Effector CD4-positive, alpha-beta T cell (primary cell): ENCODE results near the gene SCARB2.

Experiments
- DNase-seq: peaks from one replicate; pipeline ENCODE4 v3.0.0-alpha.2; 2020

SCARB2 gene

DNA sequence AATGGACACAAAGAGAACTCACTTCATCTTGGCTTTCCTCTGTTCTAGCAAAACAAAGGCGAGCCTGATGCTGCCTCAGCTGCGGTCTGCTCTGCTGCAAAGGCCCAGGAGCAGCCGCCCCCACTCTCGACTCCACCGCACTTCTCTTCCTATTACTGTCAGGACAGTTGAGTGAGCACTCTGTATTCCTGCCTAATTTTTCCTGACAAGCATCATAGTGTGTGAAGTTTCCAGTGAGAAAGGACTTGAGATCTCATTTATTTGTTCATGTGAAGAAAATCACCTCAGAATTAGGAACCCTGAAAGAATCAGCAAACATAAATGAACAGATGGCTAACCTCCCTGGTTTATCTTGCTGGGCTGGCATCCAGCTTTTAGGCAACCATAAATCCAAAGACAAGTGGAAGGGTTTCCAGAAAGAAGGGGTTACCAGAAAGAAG is 15.6 kb downstream of the SCARB2 start:
- DNase-seq, result no peak

DNA sequence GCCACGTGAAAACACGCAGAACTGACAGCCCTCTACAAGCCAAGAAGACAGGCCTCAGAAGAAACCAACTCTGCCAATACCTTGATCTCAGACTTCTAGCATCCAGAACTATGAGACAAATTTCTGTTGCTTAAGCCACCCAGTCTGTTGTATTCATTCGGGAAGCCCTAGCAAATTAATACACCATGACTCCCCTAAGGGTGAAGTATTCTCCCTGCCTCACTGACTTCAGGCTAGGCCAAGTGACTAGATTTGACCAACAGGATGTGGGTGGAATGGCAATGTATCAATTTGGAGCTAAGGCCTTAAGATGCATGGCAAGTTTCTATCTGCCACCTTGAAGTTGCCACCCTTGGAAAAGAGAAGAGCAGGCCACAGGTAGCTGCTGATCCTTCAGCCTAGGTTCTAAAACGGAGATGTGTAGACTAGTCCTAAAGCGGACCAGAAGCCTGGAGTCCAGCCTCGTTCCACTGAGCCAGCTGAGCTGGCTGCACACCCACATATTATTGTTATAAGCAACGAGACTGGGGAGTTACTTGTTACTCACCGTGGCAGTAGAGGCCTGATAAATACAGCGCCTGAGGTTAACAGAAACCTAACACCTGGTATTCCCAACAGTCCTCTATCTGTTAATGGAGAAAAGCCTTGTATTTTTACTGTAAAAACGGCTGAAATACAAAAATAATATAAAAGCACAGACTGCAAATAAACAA is 16.4 kb downstream of the SCARB2 start:
- no peak for DNase-seq

DNA sequence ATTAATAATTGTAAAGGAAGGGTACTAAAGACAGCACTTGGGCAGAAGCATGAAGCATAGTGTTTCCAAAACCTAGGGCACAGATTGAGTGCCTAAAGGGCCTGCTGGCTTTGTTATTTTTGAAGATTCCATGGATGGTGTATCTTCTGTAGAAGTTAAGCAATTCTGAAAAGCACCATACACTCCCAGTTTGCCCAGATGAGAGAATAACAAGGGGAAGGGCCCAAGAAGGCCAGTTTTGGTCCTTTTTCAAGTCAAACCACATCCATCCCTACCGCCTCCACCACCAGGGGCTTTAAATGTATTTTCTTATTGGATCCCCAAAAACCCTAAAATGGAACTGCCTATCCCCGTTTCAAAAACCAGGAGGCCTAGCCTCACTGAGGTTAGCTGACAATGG is 17.2 kb downstream of the SCARB2 start:
- DNase-seq, result no peak

DNA sequence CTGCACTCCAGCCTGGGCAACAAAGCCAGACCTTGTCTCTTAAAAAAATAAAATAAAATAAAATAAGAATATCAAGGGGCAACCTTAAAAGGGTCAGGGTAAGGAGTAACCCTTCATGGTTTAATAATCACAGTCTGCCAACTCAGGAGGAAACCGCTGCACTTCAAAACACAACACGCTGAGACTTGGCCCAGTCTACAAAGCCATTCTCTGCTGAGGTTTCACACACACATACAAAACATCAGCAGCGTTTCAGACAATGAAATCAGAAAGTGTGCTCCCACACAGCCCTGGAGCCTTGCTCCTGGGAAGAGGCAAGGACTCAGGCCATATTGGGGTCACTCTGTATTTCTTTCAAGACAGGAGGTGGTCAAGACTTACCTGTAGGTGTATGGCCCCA is 18.3 kb downstream of the SCARB2 start:
- no peak for DNase-seq

DNA sequence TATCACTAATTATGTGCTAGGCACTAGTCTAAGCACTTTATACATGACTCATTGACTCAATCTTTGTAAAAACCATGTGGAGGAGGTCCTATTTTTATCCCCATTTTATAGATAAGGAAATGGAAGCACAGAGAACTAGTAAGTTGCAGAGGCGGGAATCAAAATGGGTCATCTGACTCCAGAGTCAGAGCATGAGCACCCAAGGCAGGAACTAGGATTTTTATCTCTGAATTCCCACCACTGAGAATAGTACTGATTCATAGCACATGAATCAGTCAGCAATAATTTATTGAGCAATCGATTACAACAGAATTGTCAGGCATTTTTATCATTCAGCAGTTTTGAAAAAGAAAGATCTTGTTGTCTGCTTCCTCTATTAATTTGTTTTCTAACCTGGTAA is 19.3 kb downstream of the SCARB2 start:
- no peak for DNase-seq

DNA sequence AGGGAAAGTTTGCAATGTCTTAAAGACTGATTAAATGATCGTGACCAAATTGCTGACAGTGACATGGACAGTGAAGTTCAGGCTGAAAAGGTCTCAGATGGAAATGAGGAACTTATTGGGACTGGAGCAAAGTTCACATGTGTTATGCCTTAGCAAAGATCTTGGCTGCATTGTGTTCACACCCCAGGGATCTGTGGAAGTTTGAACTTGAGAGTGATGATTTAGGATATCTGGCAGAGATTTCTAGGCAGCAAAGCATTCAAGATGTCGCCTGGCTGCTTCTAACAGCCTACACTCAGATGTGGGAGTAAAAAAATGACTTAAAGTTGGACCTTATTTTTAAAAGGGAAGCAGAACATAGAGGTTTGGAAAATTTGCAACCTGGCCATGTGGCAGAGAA is 21.4 kb downstream of the SCARB2 start:
- DNase-seq, result no peak

DNA sequence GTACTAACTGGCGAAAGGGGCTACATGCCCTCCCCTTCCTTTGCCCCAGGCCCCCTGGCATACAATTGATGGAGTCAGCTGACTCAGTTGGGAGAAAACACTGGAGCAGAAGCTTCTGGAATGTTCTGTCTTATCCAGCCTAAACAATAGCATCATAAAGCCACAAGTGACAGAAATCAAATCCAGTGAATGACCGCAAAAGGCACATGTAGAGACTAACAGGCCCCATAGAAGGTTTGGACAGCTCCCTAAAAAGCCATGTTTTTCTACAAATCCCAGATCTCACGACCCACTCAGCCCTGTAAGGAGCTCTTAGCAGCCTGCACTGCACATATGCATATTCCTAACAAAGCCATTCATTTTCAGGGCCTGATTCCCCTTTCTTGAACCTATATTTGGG is 25.1 kb downstream of the SCARB2 start:
- DNase-seq, result no peak

DNA sequence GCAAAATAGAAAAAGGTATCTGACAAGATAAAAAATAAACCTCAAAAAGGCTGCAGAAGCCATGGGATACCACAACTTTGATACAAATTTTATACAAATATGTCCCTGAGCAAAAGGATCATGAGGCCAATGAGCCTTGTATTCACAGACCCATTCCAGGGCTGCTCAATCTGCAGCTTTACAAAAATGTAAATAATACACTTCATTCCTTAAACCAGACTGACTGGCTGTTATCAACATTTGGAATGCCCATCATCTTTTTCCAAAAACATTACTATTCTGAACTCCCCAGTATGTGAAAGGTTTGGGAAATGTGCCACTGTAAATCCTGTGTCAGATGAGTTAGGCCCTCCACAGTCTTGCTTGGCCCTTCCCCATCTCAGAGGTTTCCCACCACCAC is 25.5 kb downstream of the SCARB2 start:
- DNase-seq, result no peak

DNA sequence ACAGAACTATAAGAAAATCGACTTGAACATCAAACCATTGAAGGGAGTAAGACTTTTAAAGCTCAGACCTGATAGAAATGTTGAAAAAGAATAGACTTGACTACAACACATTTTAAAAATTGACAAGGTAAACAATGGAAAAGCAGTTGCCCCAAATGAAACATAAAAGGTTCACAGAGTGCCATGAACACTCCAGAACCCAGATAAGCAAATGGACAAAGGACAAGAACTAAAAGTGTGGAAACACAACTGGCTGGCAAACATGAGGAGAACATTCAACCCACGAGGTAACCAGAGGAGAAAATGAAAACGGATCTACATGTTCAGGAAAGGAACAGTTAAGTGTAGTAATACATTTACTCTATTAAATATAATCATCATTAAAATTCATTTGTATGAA is 26.5 kb downstream of the SCARB2 start:
- DNase-seq, result no peak

DNA sequence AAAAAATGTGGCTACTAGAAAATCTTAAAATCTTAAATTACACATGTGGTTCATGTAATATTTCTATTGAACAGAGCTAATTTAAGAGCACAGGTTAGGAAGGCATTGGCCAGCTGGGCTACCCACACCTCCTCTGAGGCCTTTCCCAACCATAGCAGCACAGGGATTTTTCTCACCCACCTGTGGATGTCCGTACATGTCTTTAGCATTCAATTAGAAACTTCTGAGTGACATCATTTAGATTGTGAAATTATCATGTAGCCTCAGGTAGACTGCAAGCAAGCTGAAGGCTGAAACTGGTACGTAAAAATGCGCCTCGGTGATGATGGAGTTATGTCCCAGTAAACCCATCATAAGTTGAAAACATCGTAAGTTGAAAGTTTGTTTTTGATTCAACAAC is 31.2 kb downstream of the SCARB2 start:
- no peak for DNase-seq

DNA sequence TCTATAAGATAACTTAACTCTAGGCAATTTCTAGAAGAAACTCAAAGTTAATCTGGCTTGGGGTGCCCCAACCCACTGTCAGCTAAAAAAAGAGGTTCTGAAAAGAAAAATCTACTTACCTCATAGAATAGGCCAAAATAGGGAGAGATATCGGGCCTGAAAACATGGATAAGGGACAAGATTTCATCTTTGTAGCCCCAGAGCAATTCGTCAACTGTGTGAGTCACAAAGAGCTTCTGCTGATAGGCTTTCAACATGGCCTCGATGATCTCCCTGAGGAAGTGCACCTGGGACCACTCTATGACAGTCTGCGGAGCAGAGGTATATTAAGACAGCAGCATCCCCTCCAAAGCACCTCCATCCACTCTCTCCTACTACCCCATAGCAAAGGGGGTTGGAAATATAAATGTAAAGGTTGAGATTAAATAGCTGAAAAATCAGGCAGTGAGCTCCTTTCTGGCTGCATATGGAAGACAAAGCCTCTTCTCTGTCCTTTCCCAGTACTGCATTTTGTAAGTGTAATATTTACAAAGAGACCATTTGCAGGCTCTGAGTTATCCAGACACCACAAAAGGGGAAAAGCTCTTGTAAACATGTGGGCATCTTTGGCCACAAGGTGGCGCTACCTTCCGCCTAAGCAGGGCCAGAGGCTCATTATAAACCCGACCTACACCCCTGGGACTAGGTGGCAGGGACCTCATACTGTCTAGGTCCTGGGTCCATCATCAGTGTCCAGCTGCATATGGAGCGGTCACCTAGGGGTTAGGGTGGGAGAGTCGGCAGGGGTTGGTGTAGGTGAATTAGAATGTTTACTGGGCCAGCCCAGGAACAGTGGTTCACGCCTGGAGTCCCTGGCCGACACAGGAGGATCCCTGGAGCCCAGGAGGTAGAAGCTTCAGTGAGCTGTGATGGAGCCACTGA is 34.0 kb downstream of the SCARB2 start:
- DNase-seq, result peak; percentile 77

DNA sequence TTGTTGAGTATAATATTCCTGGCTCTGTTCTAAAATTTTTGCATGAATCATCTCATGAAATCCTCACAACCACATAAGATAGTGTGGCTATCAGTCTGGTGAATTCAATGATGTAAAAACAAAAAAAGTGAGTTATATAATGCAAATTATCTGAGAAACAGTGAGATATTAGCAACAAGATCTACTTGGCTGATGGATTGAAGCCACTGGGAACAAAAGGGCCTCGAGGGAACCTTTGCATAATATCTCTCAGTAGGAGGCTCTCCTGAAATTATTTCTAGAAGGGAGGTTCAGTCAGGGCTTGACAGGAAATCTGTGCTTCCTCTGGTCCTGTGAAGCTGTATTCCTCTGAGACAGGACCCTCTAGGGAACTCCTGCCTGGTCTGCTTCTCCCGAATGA is 35.3 kb downstream of the SCARB2 start:
- DNase-seq, result no peak

DNA sequence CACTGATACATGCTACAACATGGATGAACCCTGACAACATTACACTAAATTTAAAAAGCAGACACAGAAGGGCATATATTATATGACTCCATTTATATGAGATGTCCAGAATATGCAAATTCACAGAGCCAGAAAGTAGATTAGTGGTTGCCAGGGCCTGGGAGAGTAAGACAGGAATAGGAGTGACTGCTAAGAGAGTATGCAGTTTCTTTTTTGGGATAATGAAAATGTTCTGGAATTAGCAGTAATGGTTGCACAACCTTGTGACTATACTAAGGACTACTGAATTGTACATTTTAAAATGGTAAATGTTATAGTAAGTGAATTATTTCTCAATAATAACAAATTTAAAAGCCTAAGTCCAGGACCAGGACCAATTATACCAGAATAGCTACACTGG is 35.9 kb downstream of the SCARB2 start:
- DNase-seq, result no peak

DNA sequence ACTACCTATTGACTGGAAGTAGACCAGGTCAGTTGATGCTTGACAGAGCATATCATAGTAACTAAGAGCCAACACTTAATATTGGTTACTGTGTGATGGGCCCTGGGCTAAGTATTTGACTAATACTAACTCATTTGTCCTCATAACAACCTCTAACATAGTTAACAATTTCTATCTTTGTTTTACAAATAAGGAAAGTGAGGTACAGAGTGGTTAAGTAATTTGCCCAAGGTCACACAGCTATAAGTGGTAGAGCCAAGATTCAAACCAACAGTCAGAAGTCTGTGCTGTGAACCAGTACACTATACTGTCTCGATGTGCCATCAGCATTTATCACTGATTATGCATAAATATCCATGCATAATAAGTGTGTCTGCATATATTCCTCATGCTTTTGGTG is 38.3 kb downstream of the SCARB2 start:
- no peak for DNase-seq

DNA sequence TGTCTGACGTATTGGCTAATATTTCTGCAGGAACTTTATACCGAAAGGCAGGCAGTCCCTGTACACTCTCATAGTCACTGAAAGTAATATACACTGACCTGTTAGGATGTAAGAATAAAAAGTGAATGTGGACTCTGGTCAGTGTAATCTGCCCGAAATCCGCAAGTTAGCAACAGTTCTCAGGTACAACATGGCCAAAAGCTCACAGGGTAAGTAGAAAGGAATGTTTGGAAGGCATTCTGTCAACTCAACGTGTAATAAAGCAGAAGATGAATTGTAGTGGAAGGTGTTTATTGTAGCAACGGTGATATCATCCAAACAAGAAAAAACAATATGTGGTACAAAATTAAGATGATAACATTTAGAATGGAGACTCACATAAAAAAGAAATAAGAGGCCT is 39.4 kb downstream of the SCARB2 start:
- no peak for DNase-seq

DNA sequence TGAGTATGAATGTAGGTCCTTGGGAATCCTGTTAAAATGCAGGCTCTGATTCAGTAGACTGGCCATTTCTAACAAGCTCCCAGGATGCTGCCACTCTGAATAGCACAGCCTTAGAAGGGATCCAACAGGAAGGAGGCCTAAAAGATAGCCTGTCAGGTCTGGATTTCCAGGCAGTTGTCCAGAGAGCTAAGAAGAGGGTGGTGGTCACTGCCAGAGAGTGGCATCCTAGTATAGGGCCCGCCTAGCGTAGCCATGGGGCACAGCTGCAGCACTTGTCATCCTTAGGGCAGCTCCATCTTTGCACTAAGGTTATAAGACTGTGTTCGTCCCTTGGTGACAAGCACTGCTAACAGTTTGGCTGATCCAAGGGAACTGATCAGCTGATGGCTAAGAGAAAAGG is 44.9 kb downstream of the SCARB2 start:
- DNase-seq, result no peak

DNA sequence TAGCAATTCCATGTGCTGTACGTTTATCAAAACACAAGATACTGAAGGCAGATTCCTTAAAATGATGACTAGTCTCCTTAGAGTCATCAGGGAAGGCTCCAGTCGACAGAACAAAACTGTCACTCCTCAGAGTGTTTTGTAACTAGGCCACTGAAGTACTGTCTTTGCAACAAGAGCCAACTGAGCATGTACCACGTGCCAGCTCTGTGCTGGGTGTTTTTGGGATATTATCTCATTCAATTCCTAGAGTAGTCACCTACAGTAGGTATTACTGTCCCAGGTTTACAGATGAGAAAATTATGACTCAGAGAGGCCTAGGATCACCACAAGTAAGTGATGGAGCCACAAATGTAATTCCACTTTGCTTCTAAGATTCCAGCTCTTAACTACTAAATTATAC is 47.1 kb downstream of the SCARB2 start:
- no peak for DNase-seq

DNA sequence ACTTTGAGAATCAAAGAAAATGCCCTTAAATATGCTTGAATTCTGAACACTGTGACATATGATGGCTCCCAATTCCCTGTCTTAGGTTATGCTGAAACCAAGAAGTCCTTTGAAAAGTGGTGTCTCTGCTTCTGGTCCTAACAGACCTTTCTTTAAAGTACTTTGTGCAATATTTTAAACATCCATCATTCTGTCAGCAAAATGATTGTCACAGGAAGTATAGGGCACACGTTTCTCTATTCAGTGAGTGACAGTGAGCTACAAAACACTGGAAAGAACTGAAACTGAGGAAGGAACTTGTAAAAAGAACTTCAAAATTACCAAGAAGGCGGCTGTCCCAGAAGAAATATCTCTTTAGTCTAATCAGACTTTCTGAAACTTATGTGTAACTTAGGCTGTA is 53.3 kb downstream of the SCARB2 start:
- no peak for DNase-seq

DNA sequence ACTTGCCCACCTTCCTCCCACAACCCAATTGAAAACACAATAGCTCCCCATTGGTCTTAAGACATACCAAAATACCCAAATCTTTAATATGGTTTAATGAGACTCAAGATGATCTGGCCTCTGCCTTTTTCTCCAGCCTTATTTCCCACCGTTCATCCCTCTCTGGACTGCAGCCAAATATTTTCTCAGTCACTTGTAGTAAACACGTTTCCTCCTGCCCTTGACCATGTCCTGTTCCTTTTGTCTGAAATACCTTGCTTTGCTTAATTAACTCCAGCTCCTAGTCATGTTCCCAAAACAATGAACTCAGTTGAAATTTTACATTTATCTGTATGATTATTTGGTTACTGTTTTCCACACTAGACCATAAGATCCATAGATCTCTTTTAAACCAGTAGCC is 57.0 kb downstream of the SCARB2 start:
- DNase-seq, result no peak

DNA sequence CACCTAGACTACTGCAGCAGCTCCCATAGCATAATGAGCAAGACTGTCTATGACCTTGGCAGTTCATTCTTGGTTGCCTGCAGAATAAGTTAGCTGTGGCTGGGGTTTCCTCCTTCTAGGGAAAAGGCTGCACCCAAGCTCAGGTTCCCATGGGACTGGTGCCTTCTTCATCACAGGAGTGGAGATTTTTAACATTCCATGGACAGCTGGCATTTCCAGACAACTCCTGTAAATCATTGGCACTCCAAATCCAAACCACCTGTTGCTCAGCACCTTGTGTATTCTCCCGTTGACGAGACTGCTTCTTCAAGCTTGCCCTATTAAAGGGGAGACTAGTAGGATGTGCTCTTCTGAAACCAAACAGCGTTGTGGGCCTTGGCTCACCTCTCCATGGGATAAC is 57.6 kb downstream of the SCARB2 start:
- DNase-seq, result no peak

DNA sequence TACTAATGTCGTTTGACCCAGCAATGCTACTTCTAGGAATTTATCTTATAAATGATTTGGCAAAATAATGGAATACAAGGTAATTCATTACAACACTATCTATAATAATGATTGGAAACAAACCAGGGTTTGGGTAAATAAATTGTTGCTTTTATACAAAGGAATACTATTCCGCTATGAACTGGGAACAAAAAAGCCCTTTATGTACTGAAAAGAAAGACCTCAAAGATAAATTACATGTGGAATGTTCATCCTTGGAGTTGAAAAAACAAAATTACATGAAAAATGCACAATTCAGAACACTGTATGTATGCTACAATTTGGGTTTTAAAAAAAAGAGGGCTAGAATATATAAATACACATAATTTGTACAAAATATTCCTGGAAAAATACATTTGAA is 60.3 kb downstream of the SCARB2 start:
- DNase-seq, result no peak

DNA sequence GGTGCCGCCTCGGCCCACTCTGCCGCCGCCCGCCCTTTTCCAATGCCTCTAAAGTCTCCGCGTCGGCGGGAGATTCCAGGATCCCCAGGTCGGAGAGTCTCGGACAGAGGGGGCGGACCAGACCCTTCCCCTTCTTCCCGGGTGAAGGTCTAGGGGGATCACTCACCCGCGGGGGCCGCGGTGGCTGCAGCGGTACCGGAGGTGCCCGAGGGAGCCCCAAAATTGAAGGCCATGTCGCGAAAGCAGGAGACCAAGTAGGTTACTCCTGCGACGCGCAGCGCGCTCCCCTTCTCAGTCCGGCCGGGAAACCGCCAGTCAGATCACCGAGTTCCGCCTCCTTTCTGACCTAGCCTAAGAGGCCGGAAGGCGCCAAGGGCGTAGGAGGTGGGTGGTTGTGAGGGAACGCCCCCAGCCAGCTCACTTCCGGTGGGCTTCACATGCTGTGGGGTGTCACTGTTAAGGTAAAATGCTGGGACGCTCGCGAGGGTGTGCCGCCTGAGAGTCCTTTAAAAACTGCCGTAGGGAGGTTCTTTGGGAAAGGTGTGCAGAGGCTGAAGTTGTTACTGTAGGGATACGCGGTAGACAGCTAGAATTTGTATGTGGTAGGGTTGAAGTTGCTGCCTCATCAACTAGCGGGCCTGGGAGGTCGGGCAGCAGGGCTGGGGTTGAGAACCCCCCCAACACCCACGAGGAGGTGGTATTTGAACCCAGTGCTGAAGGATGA is 65.3 kb downstream of the SCARB2 start, which contains the start of gene NUP54:
Gene NUP54 (minus strand): TSS at position 256 of the 724 bp plus-strand sequence. CDS start 23 bp downstream, at position 233.
- DNase-seq, result peak; percentile 90

DNA sequence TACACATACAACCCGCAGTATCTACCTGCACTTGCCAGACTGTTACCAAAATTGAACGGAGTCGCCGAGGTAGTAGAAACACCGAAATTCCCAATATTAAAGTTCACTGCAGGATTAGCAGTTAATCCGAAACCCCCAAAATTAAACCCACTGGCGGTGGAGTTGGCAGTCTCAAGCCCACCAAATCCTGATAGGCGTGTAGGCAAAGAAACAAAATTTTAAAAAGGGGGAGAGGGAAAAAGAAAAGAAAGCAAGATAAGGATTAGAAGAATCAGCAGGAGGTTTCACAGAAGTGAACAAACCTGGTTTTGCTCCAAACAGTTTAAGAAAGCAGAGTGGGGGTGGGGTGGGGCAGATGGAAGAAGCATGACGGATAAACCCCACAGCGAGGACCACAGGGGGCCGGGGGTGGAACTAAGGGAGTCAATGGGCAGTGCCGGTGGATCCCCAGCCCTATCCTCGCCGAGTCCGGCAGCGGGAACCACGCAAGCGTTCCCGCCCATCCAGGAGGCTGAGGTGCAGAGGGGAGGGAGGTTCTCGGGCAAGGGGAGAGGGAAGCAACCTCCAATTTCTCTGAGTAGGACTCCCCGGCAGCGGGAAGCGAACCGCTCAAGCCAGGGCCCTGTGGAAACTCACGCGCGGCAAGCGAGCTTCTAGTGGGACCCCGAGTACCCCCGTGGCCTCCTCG is 66.0 kb downstream of the SCARB2 start:
- peak; percentile 19 for DNase-seq
